ENCODE measurements around the gene OSBPL1A. TPM values are rescaled to one million over a fixed set of nuclear protein-coding genes. Genes with fewer than 3 reads are reported as not detected.

Gene OSBPL1A
- total and polyA plus RNA-seq, 2 experiments from 2014 or later: 23.1 to 33.3 TPM

DNA sequence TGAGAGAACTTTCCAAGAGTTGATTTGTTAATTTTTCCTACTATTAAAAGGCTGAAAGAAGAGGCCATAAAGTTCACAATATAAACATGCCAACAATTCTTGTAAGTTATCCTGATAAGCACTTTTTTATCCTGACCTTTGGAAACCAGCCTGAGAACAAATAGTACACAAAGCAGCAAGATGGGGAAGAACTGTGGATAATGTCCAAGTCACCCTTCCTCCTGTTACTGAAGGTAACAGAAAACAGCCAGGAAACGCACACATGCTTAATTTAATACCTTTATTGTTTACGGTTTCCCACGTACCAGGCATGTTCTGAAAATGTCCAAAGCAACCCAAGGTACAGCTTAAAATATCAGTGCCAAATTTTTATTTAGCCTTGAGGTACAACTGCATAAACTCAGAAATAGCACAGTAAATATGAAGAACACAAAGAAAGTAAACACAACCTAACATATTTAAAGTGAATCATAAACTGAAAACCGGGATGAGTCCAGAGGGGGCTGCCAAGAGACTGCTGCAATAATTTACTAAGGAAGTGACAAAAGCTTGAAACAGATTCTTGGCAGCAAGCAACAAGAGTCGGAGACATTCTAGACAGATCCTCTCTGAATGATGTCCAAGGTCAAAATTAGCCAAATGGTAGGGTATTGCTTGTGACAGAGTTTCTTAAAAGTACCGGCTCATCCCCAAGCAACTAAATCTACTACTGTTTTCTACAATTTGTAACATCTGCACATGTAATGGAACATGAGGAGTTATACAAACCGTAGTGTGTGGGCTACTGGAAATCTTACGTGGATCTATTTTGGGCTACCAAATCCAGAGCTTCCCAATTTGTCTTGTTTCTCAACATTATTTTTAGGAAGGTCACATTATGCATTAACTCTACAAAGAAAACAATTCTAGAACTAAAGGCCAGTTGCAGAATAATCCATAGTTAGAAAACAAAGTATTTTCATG lies 165.6 kb downstream of the OSBPL1A start:
- Histone ChIP-seq H3K4me3 (no peak overlapping the region), H3K36me3 (no peaks in the 10 kb centered on the region), H3K9me3 (ENCODE audit: low read depth) (no peaks in the 10 kb centered on the region), H3K27ac (no peak overlapping the region), H3K27me3 (peaks cover 17% of the 10 kb centered on the region), H3K4me1 (ENCODE audit: low read depth) (peaks cover 4% of the 10 kb centered on the region)
- TF ChIP-seq CTCF (IDR thresholded peaks at IDR 0.05; ENCODE audit: low read depth, low read length): no peak
- DNase-seq (ENCODE audit: low read depth in 1 of 2, low spot score in 1 of 2): peak in 1 of 2 donors; percentile 73

DNA sequence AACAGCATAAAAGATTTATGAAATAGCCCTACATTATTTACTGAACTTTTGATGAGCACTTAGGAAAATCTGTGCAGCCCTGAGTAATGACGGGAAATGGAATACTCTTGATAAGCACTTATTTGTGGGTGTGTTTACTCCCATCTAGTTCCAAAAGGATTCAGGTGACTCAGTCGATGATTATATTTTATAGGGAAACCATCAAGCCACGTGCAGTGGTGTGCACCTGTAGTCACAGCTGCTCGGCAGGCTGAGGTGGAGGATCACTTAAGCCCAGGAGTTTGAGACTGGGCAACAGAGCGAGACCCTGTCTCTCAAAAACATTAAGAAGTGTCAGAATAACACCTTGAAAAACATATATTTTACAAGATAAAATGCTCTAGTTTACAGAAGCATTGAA lies 166.9 kb downstream of the OSBPL1A start:
- Histone ChIP-seq H3K27me3 (peaks cover 17% of the 10 kb centered on the region), H3K9me3 (ENCODE audit: low read depth) (no peaks in the 10 kb centered on the region), H3K27ac (no peak overlapping the region), H3K36me3 (no peaks in the 10 kb centered on the region), H3K4me1 (ENCODE audit: low read depth) (peaks cover 4% of the 10 kb centered on the region), H3K4me3 (no peak overlapping the region)
- no peak for DNase-seq (ENCODE audit: low read depth in 1 of 2, low spot score in 1 of 2)
- TF ChIP-seq CTCF (IDR thresholded peaks at IDR 0.05; ENCODE audit: low read depth, low read length): no peak

- Histone ChIP-seq H3K9me3 (ENCODE audit: low read depth) (no peaks in the 10 kb centered on the region), H3K27ac (no peak overlapping the region), H3K4me1 (ENCODE audit: low read depth) (no peaks in the 10 kb centered on the region), H3K4me3 (no peak overlapping the region), H3K36me3 (no peaks in the 10 kb centered on the region), H3K27me3 (peaks cover 17% of the 10 kb centered on the region)
- TF ChIP-seq CTCF (IDR thresholded peaks at IDR 0.05; ENCODE audit: low read depth, low read length): no peak
- DNase-seq (ENCODE audit: low read depth in 1 of 2, low spot score in 1 of 2): no peak
These were observed 169.0 kb downstream of the OSBPL1A start for GRCh38 chr18:24228667-24229041.

GRCh38 chr18:24227977-24228666 lies 169.5 kb downstream of the OSBPL1A start:
- no peaks in the 10 kb centered on the region for H3K4me1 ChIP-seq (ENCODE audit: low read depth)
- no peaks in the 10 kb centered on the region for H3K9me3 ChIP-seq (ENCODE audit: low read depth)
- no peak overlapping the region for H3K27ac ChIP-seq
- H3K4me3 ChIP-seq: no peak overlapping the region
- no peaks in the 10 kb centered on the region for H3K36me3 ChIP-seq
- DNase-seq (ENCODE audit: low read depth in 1 of 2, low spot score in 1 of 2): no peak
- no peak for TF ChIP-seq CTCF (IDR thresholded peaks at IDR 0.05; ENCODE audit: low read depth, low read length)
- peaks cover 15% of the 10 kb centered on the region for H3K27me3 ChIP-seq

GRCh38 chr18:24220318-24220688 lies 177.3 kb downstream of the OSBPL1A start:
- no peak for TF ChIP-seq CTCF (IDR thresholded peaks at IDR 0.05; ENCODE audit: low read depth, low read length)
- Histone ChIP-seq H3K4me3 (no peak overlapping the region), H3K27ac (no peak overlapping the region), H3K9me3 (ENCODE audit: low read depth) (no peaks in the 10 kb centered on the region), H3K4me1 (ENCODE audit: low read depth) (no peaks in the 10 kb centered on the region), H3K27me3 (no peaks in the 10 kb centered on the region), H3K36me3 (no peaks in the 10 kb centered on the region)
- no peak for DNase-seq (ENCODE audit: low read depth in 1 of 2, low spot score in 1 of 2)
